ENCODE measurements around the gene MED29.

The MED29 gene

DNA sequence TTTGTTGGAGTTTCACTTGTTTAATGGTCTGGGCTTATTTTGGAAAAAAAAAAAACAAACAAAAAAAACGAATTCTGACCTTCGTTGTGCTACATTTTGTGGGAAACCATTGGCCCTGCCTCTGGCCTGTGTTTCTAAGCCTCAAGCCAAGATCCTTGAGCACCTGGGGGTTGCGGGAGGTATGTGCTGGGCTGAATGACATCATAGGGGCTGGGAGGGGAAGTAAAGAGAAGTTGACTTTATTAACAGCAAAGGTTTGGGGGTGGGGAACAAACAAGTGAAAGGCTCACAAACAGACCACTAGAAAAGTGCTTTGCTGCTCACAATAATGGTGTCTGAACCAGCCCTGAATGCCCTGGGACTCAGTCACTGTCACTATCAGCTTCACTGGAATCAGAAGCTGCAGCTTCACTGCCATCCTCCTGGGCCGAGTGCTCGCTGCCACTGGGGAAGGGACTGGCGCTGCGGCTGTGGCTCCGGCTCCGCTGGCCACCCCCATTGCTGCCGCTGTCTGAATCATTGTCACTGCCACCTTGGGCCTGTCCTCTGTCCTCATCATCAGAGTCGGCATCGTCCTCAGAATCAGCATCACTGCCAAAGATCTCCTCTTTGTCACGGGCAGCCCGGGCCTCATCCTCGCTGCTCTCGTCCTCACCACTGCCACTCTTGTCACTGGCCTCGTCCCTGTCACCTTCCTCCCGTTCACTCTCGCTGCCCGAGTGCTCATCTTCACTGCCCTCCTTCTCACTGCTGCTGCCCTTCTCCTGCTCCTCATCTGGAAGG lies 5.4 kb upstream of the MED29 start:
- Histone ChIP-seq H3K9me3 (ENCODE audit: severe bottlenecking) (no peaks in the 10 kb centered on the region), H3K36me3 (peaks cover 82% of the 10 kb centered on the region), H3K27ac (no peak overlapping the region; the same call in 1 of the 2 replicates), H3K27me3 (ENCODE audit: insufficient read depth, low read depth, severe bottlenecking) (no peaks in the 10 kb centered on the region), H3K4me3 (ENCODE audit: low read depth, low read length) (no peak overlapping the region)
- TF ChIP-seq CTCF (IDR thresholded peaks at IDR 0.05; ENCODE audit: low read depth, low read length) = no peak
- DNase-seq = no peak

- Histone ChIP-seq H3K4me3 (ENCODE audit: low read depth, low read length) (no peak overlapping the region), H3K27me3 (ENCODE audit: insufficient read depth, low read depth, severe bottlenecking) (no peaks in the 10 kb centered on the region), H3K27ac (no peak overlapping the region), H3K36me3 (peaks cover 74% of the 10 kb centered on the region), H3K9me3 (ENCODE audit: severe bottlenecking) (no peaks in the 10 kb centered on the region)
- DNase-seq = no peak
- no peak for TF ChIP-seq CTCF (IDR thresholded peaks at IDR 0.05; ENCODE audit: low read depth, low read length)
Observed at GRCh38 chr19:39386557-39386956, 4.6 kb upstream of the MED29 start.

DNA sequence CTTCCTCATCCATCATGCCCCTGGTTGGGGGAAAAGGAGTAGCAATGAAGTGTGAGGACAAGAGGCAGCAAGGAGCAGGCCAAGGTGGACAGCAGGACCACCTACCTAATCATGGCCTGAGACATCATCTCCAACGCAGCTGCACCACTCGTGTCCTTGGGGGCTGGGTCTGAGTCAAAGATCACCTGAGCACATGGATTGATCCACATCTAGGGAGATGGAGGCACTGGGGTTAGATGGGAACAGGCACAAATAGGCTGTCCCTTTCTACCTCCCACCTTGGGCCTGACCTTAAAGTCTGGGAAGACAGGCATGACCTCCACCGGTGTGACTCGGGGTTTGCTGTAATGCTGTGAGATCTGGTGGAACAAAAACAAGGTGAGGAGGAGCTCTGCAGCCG lies 2.5 kb upstream of the MED29 start:
- no peak for TF ChIP-seq CTCF (IDR thresholded peaks at IDR 0.05; ENCODE audit: low read depth, low read length)
- Histone ChIP-seq H3K4me3 (ENCODE audit: low read depth, low read length) (no peak overlapping the region), H3K9me3 (ENCODE audit: severe bottlenecking) (no peaks in the 10 kb centered on the region), H3K36me3 (peaks cover 59% of the 10 kb centered on the region), H3K27me3 (ENCODE audit: insufficient read depth, low read depth, severe bottlenecking) (no peaks in the 10 kb centered on the region), H3K27ac (no peak overlapping the region)
- no peak for DNase-seq

- TF ChIP-seq CTCF (IDR thresholded peaks at IDR 0.05; ENCODE audit: low read depth, low read length) = no peak
- Histone ChIP-seq H3K27me3 (ENCODE audit: insufficient read depth, low read depth, severe bottlenecking) (no peaks in the 10 kb centered on the region), H3K4me3 (ENCODE audit: low read depth, low read length) (peak overlapping the region; percentile 99), H3K27ac (peak overlapping the region; percentile 98), H3K36me3 (peaks cover 56% of the 10 kb centered on the region), H3K9me3 (ENCODE audit: severe bottlenecking) (no peaks in the 10 kb centered on the region)
- no peak for DNase-seq
Observed at GRCh38 chr19:39389631-39390414, 1.4 kb upstream of the MED29 start.

DNA sequence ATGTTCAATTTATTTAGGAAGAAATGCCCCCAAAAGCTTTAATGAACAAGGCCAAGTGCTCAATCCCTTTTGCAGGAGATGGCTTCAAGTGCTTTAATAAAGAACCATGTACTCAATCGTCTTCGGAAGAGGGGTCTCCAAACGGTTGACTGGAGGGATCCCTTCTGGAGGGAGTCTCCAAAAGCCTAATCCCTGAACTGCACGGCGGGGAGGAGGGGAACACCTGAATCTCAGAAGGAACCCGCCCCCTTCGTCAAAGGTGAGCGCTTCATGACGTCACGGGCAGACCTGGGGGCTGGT lies 777 bp upstream of the MED29 start:
- no peaks in the 10 kb centered on the region for H3K27me3 ChIP-seq (ENCODE audit: insufficient read depth, low read depth, severe bottlenecking)
- H3K4me3 ChIP-seq (ENCODE audit: low read depth, low read length) = peak overlapping the region; percentile 99
- DNase-seq = no peak
- peaks cover 57% of the 10 kb centered on the region for H3K36me3 ChIP-seq
- no peak for TF ChIP-seq CTCF (IDR thresholded peaks at IDR 0.05; ENCODE audit: low read depth, low read length)
- H3K9me3 ChIP-seq (ENCODE audit: severe bottlenecking) = no peaks in the 10 kb centered on the region
- peak overlapping the region; percentile 98 for H3K27ac ChIP-seq

Data from WERI-Rb-1 (cell line).